ENCODE results near the gene KLHL7. TPM values are rescaled to one million over a fixed set of nuclear protein-coding genes. Genes with fewer than 3 reads are reported as not detected.

Gene KLHL7
- total RNA-seq, 1 donor from 2014 or later, result 18.7 TPM

Other genes starting within 250 kb of the KLHL7 start
- gene HYCC1, start 91.7 kb upstream of the KLHL7 start, total RNA-seq, result 37.5 TPM
- 32.7 TPM for gene NUP42, start 76.3 kb downstream of the KLHL7 start, total RNA-seq
- 452 TPM for gene GPNMB, start 141.0 kb downstream of the KLHL7 start, total RNA-seq
- 41.4 TPM for gene MALSU1, start 193.6 kb downstream of the KLHL7 start, total RNA-seq

Data from lower lobe of right lung (tissue), 1 donor.